H9 (cell line): ENCODE data around the gene CABP7. TPM values are rescaled to one million over a fixed set of nuclear protein-coding genes. Genes with fewer than 3 reads are reported as not detected.

Source experiments
- DNase-seq: peaks from one replicate; pipeline ENCODE4 v3.0.0-alpha.2; 2017
- H2AFZ ChIP-seq: one replicate; pipeline ENCODE4 v1.6.1; 2013; ENCODE audit warnings: mild to moderate bottlenecking, low read length, control low read depth, moderate library complexity
- H2AK5ac ChIP-seq: 2 replicates; pipeline ENCODE4 v1.6.1; 2013; ENCODE audit warnings: low read length, control low read depth, mixed read lengths; ENCODE audit not compliant: insufficient read length
- H2BK120ac ChIP-seq: one replicate; pipeline ENCODE4 v1.6.1; 2013; ENCODE audit warnings: low read depth, mild to moderate bottlenecking, low read length, control low read depth, inconsistent platforms; ENCODE audit not compliant: poor library complexity, severe bottlenecking
- H2BK12ac ChIP-seq: 2 replicates; pipeline ENCODE4 v1.6.1; 2013; ENCODE audit warnings: low read length, control low read depth, mixed read lengths, low read depth; ENCODE audit not compliant: insufficient read length
- H2BK15ac ChIP-seq: 2 replicates; pipeline ENCODE4 v1.6.1; 2013; ENCODE audit warnings: low read depth, low read length, control low read depth
- H2BK20ac ChIP-seq: one replicate; pipeline ENCODE4 v1.6.1; 2013; ENCODE audit warnings: low read depth, mild to moderate bottlenecking, low read length, control low read depth, inconsistent platforms; ENCODE audit not compliant: poor library complexity, severe bottlenecking
- H2BK5ac ChIP-seq: 2 replicates; pipeline ENCODE4 v1.6.1; 2013; ENCODE audit warnings: low read length, control low read depth, mixed read lengths; ENCODE audit not compliant: insufficient read length
- H3K14ac ChIP-seq: 2 replicates; pipeline ENCODE4 v1.6.1; 2013; ENCODE audit warnings: low read length, control low read depth; ENCODE audit not compliant: insufficient read depth
- H3K18ac ChIP-seq: 2 replicates; pipeline ENCODE4 v1.6.1; 2013; ENCODE audit warnings: low read depth, mild to moderate bottlenecking, mixed read lengths, low read length, control low read depth; ENCODE audit not compliant: insufficient read length
- H3K23ac ChIP-seq: 2 replicates; pipeline ENCODE4 v1.6.1; 2013; ENCODE audit warnings: low read length, control low read depth, mixed read lengths, low read depth; ENCODE audit not compliant: insufficient read length
- H3K23me2 ChIP-seq: 2 replicates; pipeline ENCODE4 v1.6.1; 2013; ENCODE audit warnings: low read depth, mild to moderate bottlenecking, mixed read lengths, low read length, control low read depth; ENCODE audit not compliant: insufficient read length, poor library complexity, severe bottlenecking
- H3K27ac ChIP-seq: 2 replicates; pipeline ENCODE4 v1.5.1; 2013; ENCODE audit warnings: low read length, control low read depth, mixed read lengths, low read depth; ENCODE audit not compliant: insufficient read length
- H3K27me3 ChIP-seq: 2 replicates; pipeline ENCODE4 v1.6.1; 2013; ENCODE audit warnings: low read length, control low read depth, inconsistent platforms; ENCODE audit not compliant: insufficient read depth
- H3K4ac ChIP-seq: 2 replicates; pipeline ENCODE4 v1.6.1; 2013; ENCODE audit warnings: low read depth, mild to moderate bottlenecking, control low read depth, inconsistent platforms, low read length, moderate library complexity
- H3K4me1 ChIP-seq: 2 replicates; pipeline ENCODE4 v1.6.1; 2013; ENCODE audit warnings: low read length, control low read depth, inconsistent platforms; ENCODE audit not compliant: insufficient read depth
- H3K4me2 ChIP-seq: 2 replicates; pipeline ENCODE4 v1.6.1; 2013; ENCODE audit warnings: low read length, control low read depth, mixed read lengths; ENCODE audit not compliant: insufficient read length, insufficient read depth
- H3K56ac ChIP-seq: 2 replicates; pipeline ENCODE4 v1.6.1; 2013; ENCODE audit warnings: low read depth, mild to moderate bottlenecking, mixed read lengths, low read length, control low read depth; ENCODE audit not compliant: insufficient read length
- H3K79me1 ChIP-seq: 2 replicates; pipeline ENCODE4 v1.6.1; 2013; ENCODE audit warnings: low read depth, mild to moderate bottlenecking, moderate library complexity, low read length, control low read depth, inconsistent platforms; ENCODE audit not compliant: insufficient read depth, poor library complexity, severe bottlenecking
- H3K79me2 ChIP-seq: 2 replicates; pipeline ENCODE4 v1.6.1; 2013; ENCODE audit warnings: low read length, control low read depth, inconsistent platforms; ENCODE audit not compliant: insufficient read depth
- H3K9ac ChIP-seq: 2 replicates; pipeline ENCODE4 v1.6.1; 2013; ENCODE audit warnings: low read length, control low read depth, mixed read lengths; ENCODE audit not compliant: insufficient read length; ENCODE audit errors: extremely low read depth
- H3K9me3 ChIP-seq: one replicate; pipeline ENCODE4 v1.6.1; 2013; ENCODE audit warnings: low read depth, low read length, inconsistent platforms; ENCODE audit not compliant: control insufficient read depth
- H3T11ph ChIP-seq: one replicate; pipeline ENCODE4 v1.6.1; 2013; ENCODE audit warnings: mild to moderate bottlenecking, low read length, control low read depth, inconsistent platforms
- H4K20me1 ChIP-seq: one replicate; pipeline ENCODE4 v1.6.1; 2013; ENCODE audit not compliant: control insufficient read depth, insufficient read length, insufficient read depth
- H4K5ac ChIP-seq: 2 replicates; pipeline ENCODE4 v1.6.1; 2013; ENCODE audit warnings: low read depth, mild to moderate bottlenecking, mixed read lengths, low read length, control low read depth; ENCODE audit not compliant: insufficient read length
- H4K8ac ChIP-seq: replicated peaks from 2 replicates; pipeline ENCODE4 v1.6.1; 2013; ENCODE audit warnings: low read length, control low read depth, mixed read lengths, low read depth; ENCODE audit not compliant: insufficient read length
- H4K91ac ChIP-seq: 2 replicates; pipeline ENCODE4 v1.6.1; 2013; ENCODE audit warnings: low read depth, mild to moderate bottlenecking, moderate library complexity, mixed read lengths, low read length, control low read depth; ENCODE audit not compliant: insufficient read length
- H3K27ac Mint-ChIP-seq, 3 experiments: 2 replicates in 2 of 3; 3 replicates in 1 of 3; pipeline ENCODE4 v1.8.0; 2020 to 2021; ENCODE audit warnings: mixed read lengths in 3 of 3, mild to moderate bottlenecking in 1 of 3, moderate library complexity in 1 of 3
- H3K27me3 Mint-ChIP-seq: 2 replicates; pipeline ENCODE4 v1.8.0; 2021; ENCODE audit warnings: low read depth, mild to moderate bottlenecking, moderate library complexity, mixed read lengths
- H3K36me3 Mint-ChIP-seq, 3 experiments: 2 replicates in 2 of 3; 3 replicates in 1 of 3; pipeline ENCODE4 v1.8.0; 2020 to 2021; ENCODE audit warnings: low read depth in 3 of 3, mixed read lengths in 3 of 3; ENCODE audit not compliant: insufficient read depth in 1 of 3
- H3K4me1 Mint-ChIP-seq, 2 experiments: 2 replicates each; pipeline ENCODE4 v1.8.0; 2020; ENCODE audit warnings: mixed read lengths in 2 of 2
- H3K4me3 Mint-ChIP-seq, 2 experiments: 2 replicates in 1 of 2; 3 replicates in 1 of 2; pipeline ENCODE4 v1.8.0; 2020 to 2021; ENCODE audit warnings: mild to moderate bottlenecking in 2 of 2, mixed read lengths in 2 of 2, moderate library complexity in 1 of 2
- H3K9me3 Mint-ChIP-seq, 2 experiments: 2 replicates in 1 of 2; 3 replicates in 1 of 2; pipeline ENCODE4 v1.8.0; 2020; ENCODE audit warnings: mild to moderate bottlenecking in 2 of 2, mixed read lengths in 2 of 2, moderate library complexity in 1 of 2
- CTCF ChIP-seq: fragments of 200-600 bp; sonication (generic); conservative IDR thresholded peaks from 3 replicates; pipeline ENCODE4 v1.8.0; 2021; ENCODE audit warnings: antibody characterized with exemption, mild to moderate bottlenecking
- WGBS: extraction: QIAGEN DNeasy Blood & Tissue Kit; methylation state at CpG from one replicate; pipeline ENCODE4 v1.1.7; 2013; ENCODE audit warnings: missing lambda C conversion rate, low lambda C conversion rate, mixed read lengths; ENCODE audit not compliant: insufficient read length; ENCODE audit errors: extremely low coverage; 5-methylcytosine and 5-hydroxymethylcytosine counted together
- total RNA-seq: library from RNA; stranded (reverse); gene quantifications from 2 replicates; pipeline ENCODE4 v1.2.1, GENCODE V29; 2021

CABP7 gene
- total RNA-seq, 1 experiment from 2014 or later = 0.83 TPM

- Mint-ChIP-seq H3K4me1 (peaks cover 3 to 5% of the 10 kb centered on the region in 2 experiments), H3K36me3 (peaks cover 12 to 25% (median 22%) of the 10 kb centered on the region in 3 experiments; a peak in 6 of 7 replicates), H3K9me3 (no peaks in the 10 kb centered on the region), H3K27ac (peak overlapping the region in 1 of 3 experiments; percentile 58; a peak in 2 of 7 replicates), H3K27me3 (peaks cover 10% of the 10 kb centered on the region), H3K4me3 (no peak overlapping the region)
- H3K79me2 ChIP-seq = peaks cover 1% of the 10 kb centered on the region; the same call in 1 of the 2 replicates
- no peak overlapping the region for H2BK5ac ChIP-seq
- no peak overlapping the region for H2BK15ac ChIP-seq
- H4K91ac ChIP-seq = no peak overlapping the region
- no peak overlapping the region for H3T11ph ChIP-seq
- H3K4ac ChIP-seq = no peak overlapping the region
- H2BK12ac ChIP-seq = no peak overlapping the region
- H3K9me3 ChIP-seq = no peaks in the 10 kb centered on the region
- H2AFZ ChIP-seq = no peak overlapping the region
- H4K8ac ChIP-seq = no peak overlapping the region
- H2AK5ac ChIP-seq = no peak overlapping the region
- no CpG with 5 or more reads among the region's 2 CpGs for WGBS
- no peak overlapping the region for H4K5ac ChIP-seq
- H3K9ac ChIP-seq = no peak overlapping the region
- no peak overlapping the region for H3K23ac ChIP-seq
- H3K4me2 ChIP-seq = no peak overlapping the region
- no peak for TF ChIP-seq CTCF
- H3K56ac ChIP-seq = no peak overlapping the region
- H3K18ac ChIP-seq = no peak overlapping the region
- H3K4me1 ChIP-seq = no peaks in the 10 kb centered on the region; the same call in 1 of the 2 replicates
- no peak for DNase-seq
- no peak overlapping the region for H3K14ac ChIP-seq
- H3K23me2 ChIP-seq = no peaks in the 10 kb centered on the region
- H3K27ac ChIP-seq = no peak overlapping the region
- H2BK120ac ChIP-seq = no peak overlapping the region
- H4K20me1 ChIP-seq = no peaks in the 10 kb centered on the region
- no peaks in the 10 kb centered on the region for H3K79me1 ChIP-seq
- no peaks in the 10 kb centered on the region for H3K27me3 ChIP-seq
- no peak overlapping the region for H2BK20ac ChIP-seq
Observed at GRCh38 chr22:29773233-29773632, 53.4 kb downstream of the CABP7 start.
